OCI-LY1 (cell line): ENCODE data around the gene FBXO46.

Experiments used
- H2AFZ ChIP-seq: fragments of 200-600 bp; sonication (generic), shearing (Covaris generic); 2 replicates; pipeline ENCODE4 v1.6.0; 2014; ENCODE audit warnings: antibody characterized with exemption, mild to moderate bottlenecking, low read length
- H3F3A ChIP-seq: fragments of 200-600 bp; sonication (generic), shearing (Covaris generic); 2 replicates; pipeline ENCODE4 v1.6.0; 2014; ENCODE audit warnings: mild to moderate bottlenecking, antibody characterized with exemption, low read length, moderate library complexity; ENCODE audit not compliant: insufficient read depth
- H3K27ac ChIP-seq: fragments of 200-600 bp; sonication (generic); 2 replicates; pipeline ENCODE4 v1.5.1; 2014; ENCODE audit warnings: low read length, mixed run types, mild to moderate bottlenecking, low read depth; ENCODE audit not compliant: poor library complexity, severe bottlenecking
- H3K27me3 ChIP-seq: fragments of 200-600 bp; sonication (generic); 2 replicates; pipeline ENCODE4 v1.6.0; 2014; ENCODE audit warnings: antibody characterized with exemption, mild to moderate bottlenecking, low read length, moderate library complexity; ENCODE audit not compliant: insufficient read depth
- H3K36me3 ChIP-seq: fragments of 200-600 bp; sonication (generic); 2 replicates; pipeline ENCODE4 v1.6.1; 2014; ENCODE audit warnings: mild to moderate bottlenecking, antibody characterized with exemption, low read length, moderate library complexity, mixed read lengths; ENCODE audit not compliant: insufficient read depth
- H3K4me1 ChIP-seq: fragments of 200-600 bp; sonication (generic); 2 replicates; pipeline ENCODE4 v1.5.1; 2014; ENCODE audit warnings: mild to moderate bottlenecking, low read length, moderate library complexity; ENCODE audit not compliant: insufficient read depth, severe bottlenecking
- H3K4me2 ChIP-seq: fragments of 200-600 bp; sonication (generic), shearing (Covaris generic); 2 replicates; pipeline ENCODE4 v1.6.1; 2014; ENCODE audit warnings: low read length
- H3K4me3 ChIP-seq: fragments of 200-600 bp; sonication (generic); 2 replicates; pipeline ENCODE4 v1.5.1; 2014; ENCODE audit warnings: low read length, low read depth, mild to moderate bottlenecking, mixed read lengths; ENCODE audit not compliant: poor library complexity, severe bottlenecking
- H3K79me2 ChIP-seq: fragments of 200-600 bp; shearing (Covaris generic); 2 replicates; pipeline ENCODE4 v1.6.1; 2016; ENCODE audit warnings: mixed run types, low read length, mixed read lengths; ENCODE audit not compliant: insufficient read depth
- H3K9ac ChIP-seq: fragments of 200-600 bp; sonication (generic), shearing (Covaris generic); 2 replicates; pipeline ENCODE4 v1.6.1; 2014; ENCODE audit warnings: mild to moderate bottlenecking, low read length, mixed read lengths
- H3K9me2 ChIP-seq: fragments of 200-600 bp; sonication (generic), shearing (Covaris generic); 2 replicates; pipeline ENCODE4 v1.6.1; 2014; ENCODE audit warnings: low read depth, mild to moderate bottlenecking, low read length, mixed read lengths
- H3K9me3 ChIP-seq: fragments of 200-600 bp; shearing (Covaris generic); 2 replicates; pipeline ENCODE4 v1.6.1; 2014; ENCODE audit warnings: low read length, mixed read lengths
- H4K20me1 ChIP-seq: fragments of 200-600 bp; sonication (generic), shearing (Covaris generic); 2 replicates; pipeline ENCODE4 v1.6.0; 2016; ENCODE audit warnings: mild to moderate bottlenecking, low read length; ENCODE audit not compliant: insufficient read depth
- EZH2 ChIP-seq: fragments of 200-600 bp; sonication (generic), shearing (Covaris generic); IDR thresholded peaks from 2 replicates; pipeline ENCODE4 v1.8.0; 2017; ENCODE audit warnings: borderline replicate concordance, mixed run types, mild to moderate bottlenecking, antibody characterized with exemption, low read length, moderate library complexity, mixed read lengths
- TF ChIP-seq, protein P1 (sequence below): fragments of 200-600 bp; sonication (generic), shearing (Covaris generic); IDR thresholded peaks from 2 replicates; pipeline ENCODE4 v1.5.1; 2017; ENCODE audit warnings: mild to moderate bottlenecking, antibody characterized with exemption, low read length, moderate library complexity, mixed read lengths

Gene FBXO46

GRCh38 chr19:45764475-45764874, 33.8 kb upstream of the FBXO46 start:
- no peak overlapping the region for H3K4me2 ChIP-seq

DNA sequence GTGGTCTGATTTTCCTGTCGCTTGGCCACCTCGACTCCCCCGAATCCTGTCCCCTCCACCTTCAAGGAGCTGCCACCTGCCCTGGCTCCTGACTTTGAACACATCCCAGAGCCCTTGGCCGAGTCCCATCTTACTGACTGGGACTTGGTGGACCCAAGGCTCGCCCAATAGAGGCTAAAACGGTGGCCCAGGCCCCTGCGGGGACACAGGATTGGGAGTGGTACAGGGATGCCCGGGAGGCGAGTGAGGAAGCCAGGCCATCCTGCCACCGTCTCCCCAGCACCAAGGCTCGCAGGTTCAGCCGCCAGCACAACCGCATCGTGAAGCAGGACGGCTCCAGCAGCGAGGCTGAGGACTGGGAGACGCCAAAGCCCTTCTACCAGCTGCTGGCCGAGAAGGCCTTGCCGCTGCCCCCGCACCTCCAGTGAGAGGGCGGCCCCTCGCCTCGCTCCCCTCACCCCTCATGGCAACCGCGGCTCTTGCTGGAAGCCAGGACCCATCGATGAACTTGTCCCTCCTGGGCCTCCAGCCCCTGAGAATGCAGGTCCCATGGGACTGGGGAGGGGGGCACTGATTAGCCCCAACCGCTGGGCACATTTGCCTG, 33.1 kb upstream of the FBXO46 start:
- Histone ChIP-seq H3K27me3 (no peaks in the 10 kb centered on the region; the same call in 1 of the 2 replicates), H3K9me2 (no peaks in the 10 kb centered on the region), H2AFZ (no peak overlapping the region), H4K20me1 (no peaks in the 10 kb centered on the region), H3K79me2 (no peaks in the 10 kb centered on the region), H3K4me2 (no peak overlapping the region), H3K9me3 (no peaks in the 10 kb centered on the region), H3K4me1 (peaks cover 6% of the 10 kb centered on the region), H3K36me3 (no peaks in the 10 kb centered on the region), H3F3A (no peaks in the 10 kb centered on the region), H3K4me3 (no peak overlapping the region), H3K27ac (no peak overlapping the region), H3K9ac (no peak overlapping the region)
- TF ChIP-seq EZH2 = no peak
- TF ChIP-seq, protein P1, sequence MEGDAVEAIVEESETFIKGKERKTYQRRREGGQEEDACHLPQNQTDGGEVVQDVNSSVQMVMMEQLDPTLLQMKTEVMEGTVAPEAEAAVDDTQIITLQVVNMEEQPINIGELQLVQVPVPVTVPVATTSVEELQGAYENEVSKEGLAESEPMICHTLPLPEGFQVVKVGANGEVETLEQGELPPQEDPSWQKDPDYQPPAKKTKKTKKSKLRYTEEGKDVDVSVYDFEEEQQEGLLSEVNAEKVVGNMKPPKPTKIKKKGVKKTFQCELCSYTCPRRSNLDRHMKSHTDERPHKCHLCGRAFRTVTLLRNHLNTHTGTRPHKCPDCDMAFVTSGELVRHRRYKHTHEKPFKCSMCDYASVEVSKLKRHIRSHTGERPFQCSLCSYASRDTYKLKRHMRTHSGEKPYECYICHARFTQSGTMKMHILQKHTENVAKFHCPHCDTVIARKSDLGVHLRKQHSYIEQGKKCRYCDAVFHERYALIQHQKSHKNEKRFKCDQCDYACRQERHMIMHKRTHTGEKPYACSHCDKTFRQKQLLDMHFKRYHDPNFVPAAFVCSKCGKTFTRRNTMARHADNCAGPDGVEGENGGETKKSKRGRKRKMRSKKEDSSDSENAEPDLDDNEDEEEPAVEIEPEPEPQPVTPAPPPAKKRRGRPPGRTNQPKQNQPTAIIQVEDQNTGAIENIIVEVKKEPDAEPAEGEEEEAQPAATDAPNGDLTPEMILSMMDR = no peak

More at GRCh38 chr19:45764475-45764874, 33.8 kb upstream of the FBXO46 start:
- Histone ChIP-seq H3K27ac (no peak overlapping the region), H3K9ac (no peak overlapping the region), H3F3A (no peaks in the 10 kb centered on the region), H2AFZ (no peak overlapping the region), H3K9me3 (no peaks in the 10 kb centered on the region), H3K9me2 (no peaks in the 10 kb centered on the region), H3K27me3 (no peaks in the 10 kb centered on the region; the same call in 1 of the 2 replicates), H4K20me1 (no peaks in the 10 kb centered on the region), H3K36me3 (no peaks in the 10 kb centered on the region), H3K4me1 (peaks cover 6% of the 10 kb centered on the region), H3K4me3 (no peak overlapping the region), H3K79me2 (no peaks in the 10 kb centered on the region)
- no peak for TF ChIP-seq EZH2
- TF ChIP-seq, protein P1 = no peak

DNA sequence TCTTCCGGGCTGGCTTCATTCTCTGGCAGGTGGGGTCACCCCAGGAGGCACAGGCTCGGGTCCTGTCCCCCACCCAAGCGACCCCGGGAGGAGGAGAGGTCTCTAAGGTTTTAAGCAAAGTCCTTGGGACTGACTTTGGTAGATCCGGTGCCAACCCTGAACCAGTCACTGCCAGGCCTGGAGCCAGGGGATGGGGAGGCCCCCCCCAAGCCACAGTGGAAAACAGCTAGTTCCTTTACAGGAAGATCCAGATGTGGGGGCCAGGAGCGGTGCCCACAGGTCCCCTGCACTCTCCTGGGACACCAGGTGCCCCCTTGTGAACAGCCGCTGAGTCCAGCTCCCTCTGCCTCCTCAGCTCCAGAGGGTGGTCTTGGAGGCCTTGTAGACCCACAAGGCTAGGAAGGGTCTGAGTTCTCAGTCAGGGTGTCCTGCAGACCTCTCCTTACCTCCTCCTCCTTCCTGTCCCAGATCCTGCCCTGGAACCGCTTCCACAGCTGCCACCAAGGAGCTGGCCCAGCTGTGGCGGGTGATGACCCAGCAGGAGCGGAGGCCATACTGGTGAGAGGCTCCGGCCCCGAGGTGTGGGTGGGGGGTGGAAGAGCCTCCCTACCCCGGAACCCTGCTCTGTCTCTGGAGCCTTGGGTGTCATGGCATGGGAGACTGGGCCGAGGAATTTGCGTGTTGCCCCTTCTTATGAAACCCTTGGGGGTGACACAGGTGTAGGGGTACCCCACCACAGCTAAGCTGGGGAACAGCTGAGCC, 32.4 kb upstream of the FBXO46 start:
- H3K9me3 ChIP-seq = no peaks in the 10 kb centered on the region
- H3K27me3 ChIP-seq = no peaks in the 10 kb centered on the region; the same call in 1 of the 2 replicates
- H3K36me3 ChIP-seq = no peaks in the 10 kb centered on the region
- H3F3A ChIP-seq = no peaks in the 10 kb centered on the region
- H3K4me2 ChIP-seq = no peak overlapping the region
- no peak overlapping the region for H3K9ac ChIP-seq
- no peaks in the 10 kb centered on the region for H4K20me1 ChIP-seq
- H3K4me1 ChIP-seq = peaks cover 3% of the 10 kb centered on the region
- no peak overlapping the region for H3K4me3 ChIP-seq
- H3K27ac ChIP-seq = no peak overlapping the region
- H2AFZ ChIP-seq = no peak overlapping the region
- no peaks in the 10 kb centered on the region for H3K79me2 ChIP-seq
- H3K9me2 ChIP-seq = no peaks in the 10 kb centered on the region
- TF ChIP-seq EZH2 = no peak
- TF ChIP-seq, protein P1 = no peak
